K562 (cell line): Measurements from ENCODE around the gene COL4A2. TPM values are rescaled to one million over a fixed set of nuclear protein-coding genes. Genes with fewer than 3 reads are reported as not detected.

Source experiments
- ASH1L ChIP-seq: fragments of 450-650 bp; IDR thresholded peaks from 2 replicates; pipeline ENCODE4 v1.6.1; 2018; ENCODE audit warnings: borderline replicate concordance, mild to moderate bottlenecking, low read depth; ENCODE audit not compliant: partially characterized antibody
- E2F6 ChIP-seq, 2 experiments: IDR thresholded peaks; 2 replicates each; pipeline ENCODE4 v1.6.1; 2011; ENCODE audit warnings: borderline replicate concordance in 1 of 2, control low read depth in 1 of 2, low read depth in 1 of 2, low read length in 1 of 2, mild to moderate bottlenecking in 1 of 2, mixed read lengths in 1 of 2, moderate library complexity in 1 of 2; ENCODE audit not compliant: insufficient read depth in 1 of 2, insufficient read length in 1 of 2, poor library complexity in 1 of 2, severe bottlenecking in 1 of 2; ENCODE audit errors: extremely low read depth in 1 of 2
- HCFC1 ChIP-seq: IDR thresholded peaks from 2 replicates; pipeline ENCODE4 v1.6.1; 2012; ENCODE audit warnings: low read depth, low read length, improper control_type of control experiment
- MNT ChIP-seq, 2 experiments: fragments of 450-650 bp; conservative IDR thresholded peaks; 2 replicates each; pipeline ENCODE4 v1.6.1; 2017; ENCODE audit warnings: mild to moderate bottlenecking in 2 of 2, moderate library complexity in 2 of 2
- USF1 ChIP-seq: sonication (generic); formaldehyde crosslinking; IDR thresholded peaks from 2 replicates; pipeline ENCODE4 v1.9.0; 2022; ENCODE audit warnings: mild to moderate bottlenecking, missing genetic modification reagents
- USF2 ChIP-seq: sonication (generic); formaldehyde crosslinking; IDR thresholded peaks from 2 replicates; pipeline ENCODE4 v1.5.0; 2020; ENCODE audit warnings: missing genetic modification reagents
- ZNF175 ChIP-seq: fragments of 200-800 bp; sonication (Bioruptor generic); IDR thresholded peaks from 2 replicates; pipeline ENCODE4 v1.6.1; 2016; ENCODE audit warnings: low read depth, mild to moderate bottlenecking, missing genetic modification characterization, missing compliant biosample characterization
- ZNF197 ChIP-seq: fragments of 200-800 bp; sonication (Bioruptor generic); IDR thresholded peaks from 2 replicates; pipeline ENCODE4 v1.6.1; 2016; ENCODE audit warnings: low read depth, missing genetic modification characterization, missing compliant biosample characterization
- ZNF699 ChIP-seq: fragments of 250-450 bp; sonication (Bioruptor Pico); IDR thresholded peaks from 2 replicates; pipeline ENCODE4 v1.8.0; 2021; ENCODE audit warnings: mild to moderate bottlenecking, moderate library complexity; ENCODE audit not compliant: insufficient replicate concordance
- polyA plus RNA-seq, 8 experiments: library from polyadenylated mRNA; depleted of rRNA in 4 of 8; stranded (reverse) in 5 of 8; unstranded in 3 of 8; fragments of >200 nt; fragmentation: Nextera tagmentation in 2 of 8; fragmentation: Illumina TruSeq in 1 of 8; extraction: Ambion mirVana in 2 of 8; extraction: Trizol in 1 of 8; gene quantifications; 2 replicates each; pipeline versions ENCODE4 v1.2.1 to v1.2.3, GENCODE V29; 2011 to 2014; ENCODE audit warnings: inconsistent platforms in 1 of 8, missing spikeins in 1 of 8
- total RNA-seq, 7 experiments: library from RNA; depleted of rRNA in 6 of 7; stranded (reverse); fragments of >200 nt in 6 of 7; fragmentation: Illumina TruSeq in 2 of 7; extraction: Trizol in 2 of 7; gene quantifications; 2 replicates each; pipeline versions ENCODE4 v1.2.1 to v1.2.3, GENCODE V29; 2011 to 2021; ENCODE audit warnings: low replicate concordance in 1 of 7

Gene COL4A2
- total and polyA plus RNA-seq, 9 of the 15 experiments (the other 6 are each of a cell fraction or from before 2014, with no cell fraction given) = 0.13 to 15.2 (median 8.1) TPM

- TF ChIP-seq E2F6 (IDR thresholded peaks at IDR 0.05; ENCODE audit: borderline replicate concordance in 1 of 2, extremely low read depth in 1 of 2, insufficient read depth in 1 of 2, insufficient read length in 1 of 2, low read depth in 1 of 2, low read length in 1 of 2, poor library complexity in 1 of 2, severe bottlenecking in 1 of 2) (no peak), ZNF175 (no peak), HCFC1 (no peak), MNT (conservative IDR thresholded peaks at IDR 0.05) (no peak), ASH1L (no peak), USF1 (CRISPR knock-in tag) (no peak), ZNF699 (no peak), ZNF197 (CRISPR knock-in tag) (no peak), USF2 (no peak)
These were observed 97.2 kb downstream of the COL4A2 start (continued) for GRCh38 chr13:110404321-110404720.
